GM10248 (cell line): ENCODE results near the gene PAX8.

Experiments used
- CTCF ChIA-PET: fragments of 300-600 bp; sonication (Branson Sonifier 250); formaldehyde crosslinking; extraction: SDS; loops from one replicate; lab custom pipeline; 2021; ENCODE audit warnings: antibody characterized with exemption; lab: Yijun Ruan, JAX
- POLR2A ChIA-PET: fragments of 350-650 bp; sonication (Branson Sonifier 250); formaldehyde crosslinking; extraction: SDS; loops from one replicate; lab custom pipeline; 2020; ENCODE audit warnings: antibody characterized with exemption; lab: Yijun Ruan, JAX
- DNase-seq: peaks from one replicate; pipeline ENCODE4 v3.0.0; 2012; ENCODE audit errors: extremely low spot score
- TF ChIP-seq, protein P1 (sequence below): IDR thresholded peaks from 2 replicates; pipeline ENCODE4 v1.5.1; 2012; ENCODE audit warnings: mild to moderate bottlenecking, low read depth; ENCODE audit errors: extremely low read depth, missing control alignments, control extremely low read depth

PAX8 gene

DNA sequence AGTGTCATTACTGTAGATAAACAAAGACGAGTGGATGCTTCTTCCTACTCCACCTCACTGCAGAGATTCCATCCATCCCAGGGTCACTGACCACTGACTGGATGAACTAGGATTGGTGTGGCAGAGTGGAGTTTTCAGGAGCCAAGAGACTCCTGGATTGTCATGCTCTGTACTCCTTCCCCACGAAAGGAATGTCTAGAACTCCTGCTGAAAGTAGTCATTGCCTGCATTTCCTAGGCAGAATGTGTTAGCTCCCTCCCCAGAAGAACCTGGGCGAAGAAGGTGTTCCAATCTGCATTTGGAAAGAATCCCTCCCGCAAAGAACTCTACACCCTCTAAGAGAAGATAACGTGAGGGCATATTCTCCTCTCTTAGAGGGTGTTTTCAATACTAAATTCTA lies 6.2 kb downstream of the PAX8 start:
- ChIA-PET CTCF (interaction anchor here (1.0 to 1.3 kb wide), 4 partner anchors 12 to 118 kb away, joined by 3 to 4 read pairs (median 4); partner anchors contain the start of gene PSD4), POLR2A (no interaction called here)
- TF ChIP-seq, protein P1, sequence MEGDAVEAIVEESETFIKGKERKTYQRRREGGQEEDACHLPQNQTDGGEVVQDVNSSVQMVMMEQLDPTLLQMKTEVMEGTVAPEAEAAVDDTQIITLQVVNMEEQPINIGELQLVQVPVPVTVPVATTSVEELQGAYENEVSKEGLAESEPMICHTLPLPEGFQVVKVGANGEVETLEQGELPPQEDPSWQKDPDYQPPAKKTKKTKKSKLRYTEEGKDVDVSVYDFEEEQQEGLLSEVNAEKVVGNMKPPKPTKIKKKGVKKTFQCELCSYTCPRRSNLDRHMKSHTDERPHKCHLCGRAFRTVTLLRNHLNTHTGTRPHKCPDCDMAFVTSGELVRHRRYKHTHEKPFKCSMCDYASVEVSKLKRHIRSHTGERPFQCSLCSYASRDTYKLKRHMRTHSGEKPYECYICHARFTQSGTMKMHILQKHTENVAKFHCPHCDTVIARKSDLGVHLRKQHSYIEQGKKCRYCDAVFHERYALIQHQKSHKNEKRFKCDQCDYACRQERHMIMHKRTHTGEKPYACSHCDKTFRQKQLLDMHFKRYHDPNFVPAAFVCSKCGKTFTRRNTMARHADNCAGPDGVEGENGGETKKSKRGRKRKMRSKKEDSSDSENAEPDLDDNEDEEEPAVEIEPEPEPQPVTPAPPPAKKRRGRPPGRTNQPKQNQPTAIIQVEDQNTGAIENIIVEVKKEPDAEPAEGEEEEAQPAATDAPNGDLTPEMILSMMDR: no peak

DNA sequence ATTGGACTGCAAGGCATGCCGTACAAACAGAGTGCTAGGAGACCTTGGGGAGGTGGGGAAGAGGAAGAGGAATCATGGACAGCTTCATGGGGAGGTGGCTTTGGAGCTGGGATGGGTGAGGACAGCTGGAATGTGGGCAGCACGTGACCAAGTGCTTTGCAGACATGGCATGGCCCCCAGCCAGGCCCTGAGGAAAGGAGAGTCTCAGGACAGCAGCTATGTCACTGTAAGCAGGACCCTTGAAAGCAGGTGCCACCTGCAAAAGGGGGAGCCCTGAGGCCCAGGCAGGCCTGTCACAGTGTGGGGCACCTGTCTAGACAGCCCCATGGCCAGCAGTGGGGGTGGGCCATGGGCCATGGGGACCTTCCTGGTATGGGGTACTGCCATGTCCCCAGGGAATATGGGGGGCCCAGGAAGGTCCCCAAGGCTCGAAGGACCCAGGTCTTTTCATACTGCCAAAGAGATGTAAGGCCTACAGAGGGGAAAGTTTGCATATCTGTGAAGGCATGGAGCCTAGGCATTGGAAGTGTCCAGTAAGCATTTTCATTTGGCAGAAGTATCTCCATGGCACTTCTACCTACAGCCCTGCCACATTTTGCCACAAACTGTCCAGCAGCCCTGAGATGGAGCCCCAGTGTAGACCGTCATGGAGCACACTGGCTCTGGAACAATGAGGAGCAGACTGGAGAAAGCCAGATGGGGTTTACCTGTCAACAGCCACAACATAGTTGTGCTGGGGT lies 9.9 kb downstream of the PAX8 start:
- CTCF ChIA-PET: interaction anchor here (1.8 kb wide), 1 partner anchor 29 kb away, joined by 5 read pairs; no protein-coding TSS in a partner anchor

More for the DNA sequence above, 6.2 kb downstream of the PAX8 start:
- no peak for DNase-seq

DNA sequence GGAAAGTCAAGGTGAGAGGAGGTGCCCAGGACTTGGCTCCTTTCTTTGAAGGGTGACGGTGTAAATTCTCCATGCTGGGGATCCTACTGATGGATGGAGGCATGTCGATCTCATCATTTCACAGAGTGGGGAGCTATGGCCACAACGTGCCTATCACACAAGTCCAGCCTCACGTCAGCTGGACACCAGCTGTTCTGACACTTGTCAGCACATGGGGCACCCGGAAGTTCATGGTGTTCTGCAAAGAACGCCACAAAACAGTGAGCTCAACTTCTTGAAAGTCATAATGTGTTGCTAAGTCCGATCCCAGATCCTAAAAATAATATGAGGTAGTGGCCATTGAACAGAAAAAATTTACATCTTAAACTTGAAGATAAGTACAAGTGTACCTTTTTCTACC lies 12.3 kb downstream of the PAX8 start:
- CTCF ChIA-PET: interaction anchor here (1.3 to 1.4 kb wide), 2 partner anchors 17 kb away, joined by 5 to 8 read pairs; no protein-coding TSS in a partner anchor
- DNase-seq: no peak
- TF ChIP-seq, protein P1: no peak
- POLR2A ChIA-PET: no interaction called here

More for the DNA sequence above, 9.9 kb downstream of the PAX8 start:
- no peak for DNase-seq
- POLR2A ChIA-PET: no interaction called here
- TF ChIP-seq, protein P1: no peak

DNA sequence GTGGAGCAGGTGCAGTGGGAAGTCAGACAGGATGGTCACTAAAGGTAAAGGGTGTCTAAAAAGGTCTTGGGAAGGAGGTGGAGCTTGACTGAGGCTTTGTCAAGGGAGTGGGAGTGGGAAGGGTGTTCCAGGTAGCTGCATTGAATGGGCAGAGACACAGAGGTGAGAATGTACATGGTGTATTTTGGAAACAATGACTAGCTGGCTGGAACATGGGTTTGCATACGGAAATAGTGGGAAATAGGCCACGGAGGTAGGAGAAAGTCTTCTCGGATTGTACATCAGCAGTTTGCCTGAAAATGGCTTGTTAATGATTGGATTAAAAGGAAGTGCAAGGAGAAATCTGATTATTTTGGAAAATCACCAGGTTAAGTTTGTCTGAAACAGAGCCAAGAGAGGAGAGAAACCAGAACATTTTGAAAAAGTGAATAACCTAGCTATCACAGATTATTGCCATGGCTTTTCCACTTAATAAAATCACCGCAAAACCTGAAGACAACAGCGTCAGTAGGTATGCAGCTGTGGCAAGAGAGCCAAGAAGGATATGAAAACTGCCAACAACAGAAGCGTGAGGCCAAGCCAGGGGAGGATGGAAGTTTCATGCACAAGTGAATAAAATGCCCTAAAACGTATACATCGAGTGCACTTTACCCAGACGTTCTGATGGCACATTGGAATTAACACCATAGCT lies 13.9 kb downstream of the PAX8 start:
- TF ChIP-seq, protein P1: no peak
- CTCF ChIA-PET: interaction anchor here (0.9 to 1.3 kb wide), 3 partner anchors 26 to 65 kb away, joined by 3 read pairs; no protein-coding TSS in a partner anchor
- DNase-seq: no peak
- POLR2A ChIA-PET: no interaction called here

DNA sequence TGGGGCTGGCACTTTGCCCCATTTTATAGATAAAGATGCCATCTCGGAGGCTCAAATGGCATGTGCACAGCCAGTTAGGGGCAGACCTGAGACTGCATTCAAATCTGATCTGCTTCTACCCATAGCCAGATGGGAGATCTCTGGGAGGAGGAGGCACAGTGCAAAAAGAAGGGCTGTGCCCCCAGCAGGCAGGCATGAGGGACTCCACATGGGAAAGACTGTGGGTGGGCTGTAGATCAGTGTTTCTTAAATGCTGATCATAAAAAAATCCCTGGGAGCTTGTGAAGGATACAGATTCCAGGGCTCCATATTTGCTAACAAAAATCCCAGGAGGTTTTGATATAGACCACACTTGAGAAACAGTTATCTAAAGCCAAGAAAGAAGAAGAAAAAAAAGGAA lies 15.2 kb downstream of the PAX8 start:
- CTCF ChIA-PET: interaction anchor here (1.0 kb wide), 1 partner anchor 64 kb away, joined by 3 read pairs; no protein-coding TSS in a partner anchor

DNA sequence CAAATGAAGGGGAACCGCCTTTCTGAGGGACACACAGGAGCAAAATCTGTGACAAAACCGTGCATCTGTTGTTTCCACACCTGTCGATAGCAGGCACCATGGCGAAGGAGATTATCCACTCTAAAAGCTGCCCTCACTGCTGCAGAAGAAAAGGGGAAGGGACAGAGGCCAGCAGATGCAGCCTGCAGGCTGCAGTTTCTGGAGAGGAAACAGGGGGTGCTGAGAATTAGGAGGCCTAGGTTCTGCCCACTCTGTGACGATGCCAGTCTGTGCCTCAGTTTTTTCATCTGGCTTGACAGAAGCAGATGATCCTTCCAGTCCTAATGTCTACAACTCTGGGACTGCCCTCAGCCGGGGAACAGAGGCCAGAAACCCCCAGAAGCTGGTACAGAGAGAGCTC lies 17.7 kb downstream of the PAX8 start:
- TF ChIP-seq, protein P1: no peak
- CTCF ChIA-PET: interaction anchor here (2.5 to 3.0 kb wide), 2 partner anchors 9 to 12 kb away, joined by 8 to 16 read pairs; no protein-coding TSS in a partner anchor
- DNase-seq: no peak
- POLR2A ChIA-PET: no interaction called here

More for the DNA sequence above, 15.2 kb downstream of the PAX8 start:
- TF ChIP-seq, protein P1: no peak
- no peak for DNase-seq
- POLR2A ChIA-PET: no interaction called here
